OCI-M2 (cell line): ENCODE results near the gene LRRC26.

Experiments used
- DNase-seq: peaks from one replicate; lab custom pipeline; 2025; ENCODE audit not compliant: unreplicated experiment; lab: John Stamatoyannopoulos, UW

The LRRC26 gene

GRCh38 chr9:137168573-137168903 lies 1.3 kb downstream of the LRRC26 start:
- DNase-seq = no peak

- DNase-seq = peak; percentile 4
Measured at GRCh38 chr9:137167747-137168572, 1.9 kb downstream of the LRRC26 start.

- no peak for DNase-seq
Measured at GRCh38 chr9:137167277-137167746, 2.5 kb downstream of the LRRC26 start.

GRCh38 chr9:137166380-137167229 lies 3.2 kb downstream of the LRRC26 start:
- no peak for DNase-seq

- no peak for DNase-seq
Measured at GRCh38 chr9:137165250-137165836, 4.5 kb downstream of the LRRC26 start.

GRCh38 chr9:137164370-137165249 lies 5.2 kb downstream of the LRRC26 start:
- no peak for DNase-seq

- no peak for DNase-seq
Measured at GRCh38 chr9:137163805-137164204, 6.0 kb downstream of the LRRC26 start.

GRCh38 chr9:137163365-137163715 lies 6.5 kb downstream of the LRRC26 start:
- no peak for DNase-seq

GRCh38 chr9:137162505-137163364 lies 7.1 kb downstream of the LRRC26 start:
- no peak for DNase-seq

- no peak for DNase-seq
Measured at GRCh38 chr9:137161558-137162486, 8.0 kb downstream of the LRRC26 start.

- no peak for DNase-seq
Measured at GRCh38 chr9:137160716-137161557, 8.9 kb downstream of the LRRC26 start.

GRCh38 chr9:137160054-137160425 lies 9.8 kb downstream of the LRRC26 start:
- DNase-seq = no peak

- DNase-seq = no peak
Measured at GRCh38 chr9:137159105-137160053, 10.5 kb downstream of the LRRC26 start.

GRCh38 chr9:137158625-137159024 lies 11.2 kb downstream of the LRRC26 start:
- no peak for DNase-seq

- no peak for DNase-seq
Measured at GRCh38 chr9:137157618-137158415, 12.0 kb downstream of the LRRC26 start.
